Endothelial cell of umbilical vein (primary cell): ENCODE measurements around the gene MARCHF7. TPM values are rescaled to one million over a fixed set of nuclear protein-coding genes. Genes with fewer than 3 reads are reported as not detected.

ENCODE experiments used
- BruUV-seq: library from RNA; stranded (reverse); fragments of 400-500 nt; replicated peaks from 2 replicates; lab custom pipeline; 2021; lab: Mats Ljungman, UMichigan
- CTCF ChIA-PET: fragments of 300-600, 350-600 bp; sonication (Branson Sonifier 250); formaldehyde crosslinking; loops from one replicate; lab custom pipeline; 2021; ENCODE audit warnings: antibody characterized with exemption, inconsistent platforms; lab: Charles Lee
- POLR2A ChIA-PET: fragments of 300-600, 350-600 bp; sonication (Branson Sonifier 250); formaldehyde crosslinking; loops from one replicate; lab custom pipeline; 2021; ENCODE audit warnings: antibody characterized with exemption, inconsistent platforms; lab: Charles Lee
- DNase-seq: peaks from one replicate; pipeline ENCODE4 v3.0.0-alpha.2; 2011; ENCODE audit warnings: low read depth, low spot score
- FAIRE-seq: peaks from 2 replicates; lab custom pipeline; 2011; peaks lifted over from hg19 to GRCh38; lab: Jason Lieb, UNC
- H2AFZ ChIP-seq: 2 replicates; pipeline ENCODE4 v1.6.0; 2012; ENCODE audit warnings: low read depth, low read length, control low read depth, inconsistent platforms
- H3K27ac ChIP-seq: 2 replicates; pipeline ENCODE4 v1.5.1; 2011; ENCODE audit warnings: low read depth, mild to moderate bottlenecking, control low read depth, low read length, moderate library complexity; ENCODE audit not compliant: insufficient read depth
- H3K27me3 ChIP-seq, 2 experiments: 2 replicates each; pipeline versions ENCODE4 v1.6.0 to v1.6.1; 2011; ENCODE audit warnings: low read length in 2 of 2, mixed read lengths in 1 of 2; ENCODE audit not compliant: control insufficient read depth in 2 of 2, insufficient read depth in 2 of 2
- H3K36me3 ChIP-seq, 2 experiments: 2 replicates in 1 of 2; 3 replicates in 1 of 2; pipeline ENCODE4 v1.5.1; 2011; ENCODE audit warnings: low read length in 2 of 2, mild to moderate bottlenecking in 1 of 2, moderate library complexity in 1 of 2; ENCODE audit not compliant: control insufficient read depth in 2 of 2, insufficient read depth in 2 of 2; ENCODE audit errors: extremely low read depth in 1 of 2
- H3K4me1 ChIP-seq: 3 replicates; pipeline ENCODE4 v1.5.1; 2011; ENCODE audit warnings: mild to moderate bottlenecking, low read length; ENCODE audit not compliant: control insufficient read depth, insufficient read depth; ENCODE audit errors: extremely low read depth
- H3K4me2 ChIP-seq: 2 replicates; pipeline ENCODE4 v1.6.1; 2011; ENCODE audit warnings: low read length, control low read depth, mixed read lengths; ENCODE audit not compliant: insufficient read depth
- H3K4me3 ChIP-seq, 3 experiments: fragments of 200-600 bp in 1 of 3; sonication (generic), shearing (Covaris generic) in 1 of 3; replicated peaks in 1 of 3; 2 replicates each; pipeline ENCODE4 v1.5.1; 2011 to 2016; ENCODE audit warnings: control low read depth in 3 of 3, low read length in 3 of 3, mild to moderate bottlenecking in 2 of 3, inconsistent platforms in 1 of 3, low read depth in 1 of 3, moderate library complexity in 1 of 3; ENCODE audit not compliant: insufficient read depth in 1 of 3
- H3K79me2 ChIP-seq: 2 replicates; pipeline ENCODE4 v1.6.0; 2012; ENCODE audit warnings: low read length, inconsistent platforms; ENCODE audit not compliant: control insufficient read depth, insufficient read depth
- H3K9ac ChIP-seq: replicated peaks from 2 replicates; pipeline ENCODE3; 2011; ENCODE audit warnings: low read length, control low read depth; ENCODE audit not compliant: insufficient read depth; ENCODE audit errors: extremely low read depth
- H3K9me1 ChIP-seq: replicated peaks from 3 replicates; pipeline ENCODE4 v1.6.0; 2011; ENCODE audit warnings: mild to moderate bottlenecking, low read length; ENCODE audit not compliant: control insufficient read depth, insufficient read depth; ENCODE audit errors: extremely low read depth
- H3K9me3 ChIP-seq: replicated peaks from 2 replicates; pipeline ENCODE4 v1.5.1; 2012; ENCODE audit warnings: low read length, inconsistent platforms; ENCODE audit not compliant: control insufficient read depth, insufficient read depth
- H4K20me1 ChIP-seq: replicated peaks from 2 replicates; pipeline ENCODE3; 2011; ENCODE audit warnings: mild to moderate bottlenecking, low read length; ENCODE audit not compliant: control insufficient read depth, insufficient read depth; ENCODE audit errors: extremely low read depth
- CTCF ChIP-seq, 2 donors: IDR thresholded peaks; 1 replicate in 1 of 2; 2 replicates in 1 of 2; pipeline ENCODE4 v1.5.1; 2011; ENCODE audit warnings: low read length in 2 of 2, mild to moderate bottlenecking in 2 of 2, moderate library complexity in 2 of 2, control low read depth in 1 of 2, inconsistent platforms in 1 of 2, low read depth in 1 of 2; ENCODE audit not compliant: insufficient read depth in 1 of 2; ENCODE audit errors: extremely low read depth in 1 of 2
- EZH2 ChIP-seq: IDR thresholded peaks from 2 replicates; pipeline ENCODE4 v1.6.1; 2012; ENCODE audit warnings: borderline replicate concordance, low read depth, mild to moderate bottlenecking, moderate library complexity, low read length, inconsistent platforms; ENCODE audit not compliant: severe bottlenecking
- FOS ChIP-seq: IDR thresholded peaks from 2 replicates; pipeline ENCODE4 v1.6.1; 2011; ENCODE audit warnings: mild to moderate bottlenecking, low read length, moderate library complexity, borderline replicate concordance; ENCODE audit not compliant: insufficient read depth
- GATA2 ChIP-seq: IDR thresholded peaks from 2 replicates; pipeline ENCODE4 v1.7.0; 2011; ENCODE audit warnings: low read depth, mild to moderate bottlenecking, moderate library complexity, mixed read lengths, low read length; ENCODE audit not compliant: insufficient read length, insufficient read depth
- JUN ChIP-seq: IDR thresholded peaks from 2 replicates; pipeline ENCODE4 v1.6.1; 2011; ENCODE audit warnings: borderline replicate concordance, low read depth; ENCODE audit not compliant: insufficient read length, insufficient read depth
- MYC ChIP-seq: IDR thresholded peaks from one replicate; pipeline ENCODE4 v1.6.1; 2011; ENCODE audit warnings: mild to moderate bottlenecking, low read depth, low read length
- POLR2A ChIP-seq: IDR thresholded peaks from 2 replicates; pipeline ENCODE4 v1.6.1; 2012; ENCODE audit warnings: low read depth, mild to moderate bottlenecking, control low read depth, low read length
- POLR2AphosphoS5 ChIP-seq: IDR thresholded peaks from 2 replicates; pipeline ENCODE4 v1.6.1; 2012; ENCODE audit warnings: low read depth, mild to moderate bottlenecking, control low read depth, low read length, moderate library complexity; ENCODE audit not compliant: insufficient read depth
- dilution Hi-C: fragments of 300-500 bp; cut with MboI; formaldehyde crosslinking; loops from one replicate; pipeline ENCODE4 v1.15.0; 2019; ENCODE audit warnings: low sequenced_read_pairs; ENCODE audit not compliant: extremely low pct_ligation_motif_present
- intact Hi-C: fragments of 100-400 bp; cut with micrococcal nuclease; formaldehyde crosslinking; loops from one replicate; pipeline ENCODE4 v1.10.0; 2022
- polyA plus RNA-seq, 4 experiments: library from polyadenylated mRNA; depleted of rRNA in 3 of 4; stranded (reverse) in 3 of 4; unstranded in 1 of 4; fragments of >200 nt; gene quantifications; 2 replicates each; pipeline versions ENCODE4 v1.2.1 to v1.2.3, GENCODE V29; 2011 to 2012; ENCODE audit warnings: missing spikeins in 1 of 4
- total RNA-seq: library from RNA; stranded (reverse); gene quantifications from 2 replicates; pipeline ENCODE4 v1.2.3, GENCODE V29; 2021

The MARCHF7 gene
- total and polyA plus RNA-seq, 2 donors (not counting 3 experiments of a cell fraction or from before 2014, with no cell fraction given) = 21.2 to 82.0 TPM

- no TSS peak for BruUV-seq
- peaks cover 6 to 36% of the 10 kb centered on the region in 2 experiments for H3K36me3 ChIP-seq
- H3K79me2 ChIP-seq = peaks cover 63% of the 10 kb centered on the region
- H3K27me3 ChIP-seq = no peaks in the 10 kb centered on the region
- H3K9ac ChIP-seq = no peak overlapping the region
- no peak for DNase-seq
- CTCF ChIA-PET = interaction anchor here (1.3 kb wide), 1 partner anchor 208 kb away, joined by 5 read pairs; no protein-coding TSS in a partner anchor
- H3K9me1 ChIP-seq = no peaks in the 10 kb centered on the region
- intact Hi-C loops (no loop called here), dilution Hi-C loops (no loop called here)
- no peak overlapping the region for H3K27ac ChIP-seq
- no peak overlapping the region for H2AFZ ChIP-seq
- POLR2A ChIA-PET = interaction anchor here (0.5 kb wide), 1 partner anchor 408 kb away, joined by 4 read pairs; no protein-coding TSS in a partner anchor
- no peak overlapping the region for H3K4me3 ChIP-seq
- FAIRE-seq = no peak
- H3K4me1 ChIP-seq = peaks cover 14% of the 10 kb centered on the region
- TF ChIP-seq EZH2 = no peak
- no peak for TF ChIP-seq POLR2A
- TF ChIP-seq GATA2 = no peak
- no peak for TF ChIP-seq JUN
- TF ChIP-seq FOS = no peak
- H4K20me1 ChIP-seq = peaks cover under 1% of the 10 kb centered on the region
- no peak overlapping the region for H3K4me2 ChIP-seq
- no peaks in the 10 kb centered on the region for H3K9me3 ChIP-seq
These were observed 48.0 kb downstream of the MARCHF7 start for GRCh38 chr2:159760326-159760725.

GRCh38 chr2:159762075-159762474 lies 49.8 kb downstream of the MARCHF7 start:
- H3K9me3 ChIP-seq = no peaks in the 10 kb centered on the region
- no peak overlapping the region for H3K9ac ChIP-seq
- DNase-seq (no peak), FAIRE-seq (no peak)
- H3K4me1 ChIP-seq = peaks cover 14% of the 10 kb centered on the region
- H3K27ac ChIP-seq = no peak overlapping the region
- no peaks in the 10 kb centered on the region for H4K20me1 ChIP-seq
- no peak overlapping the region for H3K4me3 ChIP-seq
- H3K27me3 ChIP-seq = no peaks in the 10 kb centered on the region
- H3K9me1 ChIP-seq = no peaks in the 10 kb centered on the region
- POLR2A ChIA-PET = no interaction called here
- H3K79me2 ChIP-seq = peaks cover 50% of the 10 kb centered on the region
- dilution Hi-C loops = no loop called here
- TF ChIP-seq POLR2AphosphoS5 (no peak), GATA2 (no peak), MYC (no peak), POLR2A (no peak), JUN (no peak), CTCF (IDR thresholded peaks at IDR 0.05; ENCODE audit: extremely low read depth in 1 of 2, insufficient read depth in 1 of 2, low read depth in 1 of 2, low read length in 2 of 2) (no peak), FOS (no peak)
- intact Hi-C loops = no loop called here
- BruUV-seq = no TSS peak
- H2AFZ ChIP-seq = no peak overlapping the region
- H3K36me3 ChIP-seq = peaks cover 6 to 38% of the 10 kb centered on the region in 2 experiments
- H3K4me2 ChIP-seq = no peak overlapping the region
- CTCF ChIA-PET = interaction anchor here (1.1 to 1.6 kb wide), 5 partner anchors 15 to 206 kb away, joined by 3 to 5 read pairs (median 3); partner anchors contain the start of gene MARCHF7
